ENCODE data around the gene TGFBRAP1. TPM values are rescaled to one million over a fixed set of nuclear protein-coding genes. Genes with fewer than 3 reads are reported as not detected.

The TGFBRAP1 gene
- total and polyA plus RNA-seq, 2 donors from 2014 or later = 6.7 to 25.8 TPM

- Histone ChIP-seq H3K27me3 (ENCODE audit: control insufficient read depth, insufficient read depth, low read length) (no peaks in the 10 kb centered on the region), H3K36me3 (ENCODE audit: control insufficient read depth in 2 of 3, insufficient read depth in 3 of 3, low read length in 3 of 3) (peaks cover 0 to 4% (median 0%) of the 10 kb centered on the region in 3 donors), H3K4me1 (ENCODE audit: control insufficient read depth in 2 of 3, insufficient read depth in 2 of 3, low read depth in 1 of 3, low read length in 3 of 3) (no peaks in the 10 kb centered on the region), H3K4me3 (ENCODE audit: low read length in 3 of 3) (no peak overlapping the region), H3K9ac (ENCODE audit: low read length in 3 of 3) (no peak overlapping the region), H3K27ac (ENCODE audit: low read depth in 2 of 2, low read length in 2 of 2) (no peak overlapping the region), H3K9me3 (ENCODE audit: control insufficient read depth in 2 of 3, insufficient read depth in 1 of 3, low read length in 3 of 3) (no peaks in the 10 kb centered on the region)
- DNase-seq (no peak), FAIRE-seq (no peak)
- intact Hi-C loops (cut with DNase I) = no loop called here
- TF ChIP-seq, protein P1, sequence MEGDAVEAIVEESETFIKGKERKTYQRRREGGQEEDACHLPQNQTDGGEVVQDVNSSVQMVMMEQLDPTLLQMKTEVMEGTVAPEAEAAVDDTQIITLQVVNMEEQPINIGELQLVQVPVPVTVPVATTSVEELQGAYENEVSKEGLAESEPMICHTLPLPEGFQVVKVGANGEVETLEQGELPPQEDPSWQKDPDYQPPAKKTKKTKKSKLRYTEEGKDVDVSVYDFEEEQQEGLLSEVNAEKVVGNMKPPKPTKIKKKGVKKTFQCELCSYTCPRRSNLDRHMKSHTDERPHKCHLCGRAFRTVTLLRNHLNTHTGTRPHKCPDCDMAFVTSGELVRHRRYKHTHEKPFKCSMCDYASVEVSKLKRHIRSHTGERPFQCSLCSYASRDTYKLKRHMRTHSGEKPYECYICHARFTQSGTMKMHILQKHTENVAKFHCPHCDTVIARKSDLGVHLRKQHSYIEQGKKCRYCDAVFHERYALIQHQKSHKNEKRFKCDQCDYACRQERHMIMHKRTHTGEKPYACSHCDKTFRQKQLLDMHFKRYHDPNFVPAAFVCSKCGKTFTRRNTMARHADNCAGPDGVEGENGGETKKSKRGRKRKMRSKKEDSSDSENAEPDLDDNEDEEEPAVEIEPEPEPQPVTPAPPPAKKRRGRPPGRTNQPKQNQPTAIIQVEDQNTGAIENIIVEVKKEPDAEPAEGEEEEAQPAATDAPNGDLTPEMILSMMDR (IDR thresholded peaks at IDR 0.05; ENCODE audit: borderline replicate concordance, extremely low read depth, insufficient read depth) = no peak
Measured at GRCh38 chr2:105261061-105261460, 68.5 kb downstream of the TGFBRAP1 start.

DNA sequence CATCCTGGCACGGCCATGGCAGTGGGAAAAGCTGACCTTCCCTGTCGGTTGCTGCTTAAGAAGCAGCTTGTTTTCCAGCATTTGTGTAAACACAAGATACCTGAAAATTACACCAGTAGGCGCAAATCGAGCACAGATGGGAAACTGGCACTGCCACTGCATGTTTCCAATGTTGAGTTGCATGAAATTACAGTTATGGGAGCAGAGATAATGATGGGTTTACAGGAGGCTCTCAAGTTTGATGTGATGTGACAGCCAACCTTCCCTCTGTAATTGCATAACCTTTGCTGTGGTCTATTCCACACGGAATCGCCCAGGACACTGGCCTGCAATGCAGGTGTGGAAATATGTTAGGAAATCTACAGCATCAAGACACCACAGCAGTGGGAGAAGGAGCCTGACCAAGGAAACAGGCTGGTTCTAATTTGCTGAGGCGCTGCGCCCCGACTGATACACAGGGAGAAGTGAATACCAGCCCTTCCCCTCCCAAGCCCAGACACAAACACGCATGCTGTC is 70.6 kb downstream of the TGFBRAP1 start:
- Histone ChIP-seq H3K4me3 (ENCODE audit: low read length in 3 of 3) (no peak overlapping the region), H3K4me1 (ENCODE audit: control insufficient read depth in 2 of 3, insufficient read depth in 2 of 3, low read depth in 1 of 3, low read length in 3 of 3) (no peaks in the 10 kb centered on the region), H3K27ac (ENCODE audit: low read depth in 2 of 2, low read length in 2 of 2) (no peak overlapping the region), H3K27me3 (ENCODE audit: control insufficient read depth, insufficient read depth, low read length) (no peaks in the 10 kb centered on the region), H3K9ac (ENCODE audit: low read length in 3 of 3) (no peak overlapping the region), H3K9me3 (ENCODE audit: control insufficient read depth in 2 of 3, insufficient read depth in 1 of 3, low read length in 3 of 3) (no peaks in the 10 kb centered on the region), H3K36me3 (ENCODE audit: control insufficient read depth in 2 of 3, insufficient read depth in 3 of 3, low read length in 3 of 3) (no peaks in the 10 kb centered on the region)
- TF ChIP-seq, protein P1 (IDR thresholded peaks at IDR 0.05; ENCODE audit: borderline replicate concordance, extremely low read depth, insufficient read depth) = no peak
- FAIRE-seq = no peak
- intact Hi-C loops (cut with DNase I) = no loop called here
- DNase-seq = no peak

GRCh38 chr2:105257981-105258380 is 71.6 kb downstream of the TGFBRAP1 start:
- no peak overlapping the region for H3K4me3 ChIP-seq (ENCODE audit: low read length in 3 of 3)
- H3K4me1 ChIP-seq (ENCODE audit: control insufficient read depth in 2 of 3, insufficient read depth in 2 of 3, low read depth in 1 of 3, low read length in 3 of 3) = no peaks in the 10 kb centered on the region
- no peaks in the 10 kb centered on the region for H3K9me3 ChIP-seq (ENCODE audit: control insufficient read depth in 2 of 3, insufficient read depth in 1 of 3, low read length in 3 of 3)
- H3K36me3 ChIP-seq (ENCODE audit: control insufficient read depth in 2 of 3, insufficient read depth in 3 of 3, low read length in 3 of 3) = no peaks in the 10 kb centered on the region
- H3K27ac ChIP-seq (ENCODE audit: low read depth in 2 of 2, low read length in 2 of 2) = no peak overlapping the region
- DNase-seq (no peak), FAIRE-seq (no peak)
- intact Hi-C loops (cut with DNase I) = no loop called here
- no peak overlapping the region for H3K9ac ChIP-seq (ENCODE audit: low read length in 3 of 3)
- no peaks in the 10 kb centered on the region for H3K27me3 ChIP-seq (ENCODE audit: control insufficient read depth, insufficient read depth, low read length)
- TF ChIP-seq, protein P1 (IDR thresholded peaks at IDR 0.05; ENCODE audit: borderline replicate concordance, extremely low read depth, insufficient read depth) = no peak
